H9 (cell line): Measurements from ENCODE around the gene FAM43B. TPM values are rescaled to one million over a fixed set of nuclear protein-coding genes. Genes with fewer than 3 reads are reported as not detected.

Source experiments
- DNase-seq: peaks from one replicate; pipeline ENCODE4 v3.0.0-alpha.2; 2017
- H2AFZ ChIP-seq: one replicate; pipeline ENCODE4 v1.6.1; 2013; ENCODE audit warnings: mild to moderate bottlenecking, low read length, control low read depth, moderate library complexity
- H2AK5ac ChIP-seq: 2 replicates; pipeline ENCODE4 v1.6.1; 2013; ENCODE audit warnings: low read length, control low read depth, mixed read lengths; ENCODE audit not compliant: insufficient read length
- H2BK120ac ChIP-seq: one replicate; pipeline ENCODE4 v1.6.1; 2013; ENCODE audit warnings: low read depth, mild to moderate bottlenecking, low read length, control low read depth, inconsistent platforms; ENCODE audit not compliant: poor library complexity, severe bottlenecking
- H2BK12ac ChIP-seq: 2 replicates; pipeline ENCODE4 v1.6.1; 2013; ENCODE audit warnings: low read length, control low read depth, mixed read lengths, low read depth; ENCODE audit not compliant: insufficient read length
- H2BK15ac ChIP-seq: 2 replicates; pipeline ENCODE4 v1.6.1; 2013; ENCODE audit warnings: low read depth, low read length, control low read depth
- H2BK20ac ChIP-seq: one replicate; pipeline ENCODE4 v1.6.1; 2013; ENCODE audit warnings: low read depth, mild to moderate bottlenecking, low read length, control low read depth, inconsistent platforms; ENCODE audit not compliant: poor library complexity, severe bottlenecking
- H2BK5ac ChIP-seq: 2 replicates; pipeline ENCODE4 v1.6.1; 2013; ENCODE audit warnings: low read length, control low read depth, mixed read lengths; ENCODE audit not compliant: insufficient read length
- H3K14ac ChIP-seq: 2 replicates; pipeline ENCODE4 v1.6.1; 2013; ENCODE audit warnings: low read length, control low read depth; ENCODE audit not compliant: insufficient read depth
- H3K18ac ChIP-seq: 2 replicates; pipeline ENCODE4 v1.6.1; 2013; ENCODE audit warnings: low read depth, mild to moderate bottlenecking, mixed read lengths, low read length, control low read depth; ENCODE audit not compliant: insufficient read length
- H3K23ac ChIP-seq: 2 replicates; pipeline ENCODE4 v1.6.1; 2013; ENCODE audit warnings: low read length, control low read depth, mixed read lengths, low read depth; ENCODE audit not compliant: insufficient read length
- H3K23me2 ChIP-seq: 2 replicates; pipeline ENCODE4 v1.6.1; 2013; ENCODE audit warnings: low read depth, mild to moderate bottlenecking, mixed read lengths, low read length, control low read depth; ENCODE audit not compliant: insufficient read length, poor library complexity, severe bottlenecking
- H3K27ac ChIP-seq: 2 replicates; pipeline ENCODE4 v1.5.1; 2013; ENCODE audit warnings: low read length, control low read depth, mixed read lengths, low read depth; ENCODE audit not compliant: insufficient read length
- H3K27me3 ChIP-seq: 2 replicates; pipeline ENCODE4 v1.6.1; 2013; ENCODE audit warnings: low read length, control low read depth, inconsistent platforms; ENCODE audit not compliant: insufficient read depth
- H3K4ac ChIP-seq: 2 replicates; pipeline ENCODE4 v1.6.1; 2013; ENCODE audit warnings: low read depth, mild to moderate bottlenecking, control low read depth, inconsistent platforms, low read length, moderate library complexity
- H3K4me1 ChIP-seq: 2 replicates; pipeline ENCODE4 v1.6.1; 2013; ENCODE audit warnings: low read length, control low read depth, inconsistent platforms; ENCODE audit not compliant: insufficient read depth
- H3K4me2 ChIP-seq: 2 replicates; pipeline ENCODE4 v1.6.1; 2013; ENCODE audit warnings: low read length, control low read depth, mixed read lengths; ENCODE audit not compliant: insufficient read length, insufficient read depth
- H3K56ac ChIP-seq: 2 replicates; pipeline ENCODE4 v1.6.1; 2013; ENCODE audit warnings: low read depth, mild to moderate bottlenecking, mixed read lengths, low read length, control low read depth; ENCODE audit not compliant: insufficient read length
- H3K79me1 ChIP-seq: 2 replicates; pipeline ENCODE4 v1.6.1; 2013; ENCODE audit warnings: low read depth, mild to moderate bottlenecking, moderate library complexity, low read length, control low read depth, inconsistent platforms; ENCODE audit not compliant: insufficient read depth, poor library complexity, severe bottlenecking
- H3K79me2 ChIP-seq: 2 replicates; pipeline ENCODE4 v1.6.1; 2013; ENCODE audit warnings: low read length, control low read depth, inconsistent platforms; ENCODE audit not compliant: insufficient read depth
- H3K9ac ChIP-seq: 2 replicates; pipeline ENCODE4 v1.6.1; 2013; ENCODE audit warnings: low read length, control low read depth, mixed read lengths; ENCODE audit not compliant: insufficient read length; ENCODE audit errors: extremely low read depth
- H3K9me3 ChIP-seq: one replicate; pipeline ENCODE4 v1.6.1; 2013; ENCODE audit warnings: low read depth, low read length, inconsistent platforms; ENCODE audit not compliant: control insufficient read depth
- H3T11ph ChIP-seq: one replicate; pipeline ENCODE4 v1.6.1; 2013; ENCODE audit warnings: mild to moderate bottlenecking, low read length, control low read depth, inconsistent platforms
- H4K20me1 ChIP-seq: one replicate; pipeline ENCODE4 v1.6.1; 2013; ENCODE audit not compliant: control insufficient read depth, insufficient read length, insufficient read depth
- H4K5ac ChIP-seq: 2 replicates; pipeline ENCODE4 v1.6.1; 2013; ENCODE audit warnings: low read depth, mild to moderate bottlenecking, mixed read lengths, low read length, control low read depth; ENCODE audit not compliant: insufficient read length
- H4K8ac ChIP-seq: replicated peaks from 2 replicates; pipeline ENCODE4 v1.6.1; 2013; ENCODE audit warnings: low read length, control low read depth, mixed read lengths, low read depth; ENCODE audit not compliant: insufficient read length
- H4K91ac ChIP-seq: 2 replicates; pipeline ENCODE4 v1.6.1; 2013; ENCODE audit warnings: low read depth, mild to moderate bottlenecking, moderate library complexity, mixed read lengths, low read length, control low read depth; ENCODE audit not compliant: insufficient read length
- H3K27ac Mint-ChIP-seq, 3 experiments: 2 replicates in 2 of 3; 3 replicates in 1 of 3; pipeline ENCODE4 v1.8.0; 2020 to 2021; ENCODE audit warnings: mixed read lengths in 3 of 3, mild to moderate bottlenecking in 1 of 3, moderate library complexity in 1 of 3
- H3K27me3 Mint-ChIP-seq: 2 replicates; pipeline ENCODE4 v1.8.0; 2021; ENCODE audit warnings: low read depth, mild to moderate bottlenecking, moderate library complexity, mixed read lengths
- H3K36me3 Mint-ChIP-seq, 3 experiments: 2 replicates in 2 of 3; 3 replicates in 1 of 3; pipeline ENCODE4 v1.8.0; 2020 to 2021; ENCODE audit warnings: low read depth in 3 of 3, mixed read lengths in 3 of 3; ENCODE audit not compliant: insufficient read depth in 1 of 3
- H3K4me1 Mint-ChIP-seq, 2 experiments: 2 replicates each; pipeline ENCODE4 v1.8.0; 2020; ENCODE audit warnings: mixed read lengths in 2 of 2
- H3K4me3 Mint-ChIP-seq, 2 experiments: 2 replicates in 1 of 2; 3 replicates in 1 of 2; pipeline ENCODE4 v1.8.0; 2020 to 2021; ENCODE audit warnings: mild to moderate bottlenecking in 2 of 2, mixed read lengths in 2 of 2, moderate library complexity in 1 of 2
- H3K9me3 Mint-ChIP-seq, 2 experiments: 2 replicates in 1 of 2; 3 replicates in 1 of 2; pipeline ENCODE4 v1.8.0; 2020; ENCODE audit warnings: mild to moderate bottlenecking in 2 of 2, mixed read lengths in 2 of 2, moderate library complexity in 1 of 2
- CTCF ChIP-seq: fragments of 200-600 bp; sonication (generic); conservative IDR thresholded peaks from 3 replicates; pipeline ENCODE4 v1.8.0; 2021; ENCODE audit warnings: antibody characterized with exemption, mild to moderate bottlenecking
- WGBS: extraction: QIAGEN DNeasy Blood & Tissue Kit; methylation state at CpG from one replicate; pipeline ENCODE4 v1.1.7; 2013; ENCODE audit warnings: missing lambda C conversion rate, low lambda C conversion rate, mixed read lengths; ENCODE audit not compliant: insufficient read length; ENCODE audit errors: extremely low coverage; 5-methylcytosine and 5-hydroxymethylcytosine counted together
- total RNA-seq: library from RNA; stranded (reverse); gene quantifications from 2 replicates; pipeline ENCODE4 v1.2.1, GENCODE V29; 2021

The FAM43B gene
- total RNA-seq, 1 experiment from 2014 or later: 0.22 TPM

GRCh38 chr1:20530901-20531300 is 21.5 kb upstream of the FAM43B start:
- Histone ChIP-seq H3K4me1 (no peaks in the 10 kb centered on the region), H3K23me2 (no peaks in the 10 kb centered on the region), H3K79me1 (no peaks in the 10 kb centered on the region), H3K27me3 (no peaks in the 10 kb centered on the region; the same call in 1 of the 2 replicates), H3K79me2 (no peaks in the 10 kb centered on the region), H2BK20ac (no peak overlapping the region), H2BK120ac (no peak overlapping the region), H2BK15ac (no peak overlapping the region), H3K14ac (no peak overlapping the region), H3K4me2 (no peak overlapping the region), H4K20me1 (no peaks in the 10 kb centered on the region), H3K9ac (no peak overlapping the region), H2BK5ac (no peak overlapping the region), H3K18ac (no peak overlapping the region), H2BK12ac (no peak overlapping the region), H3K4ac (no peak overlapping the region), H4K8ac (no peak overlapping the region), H3K23ac (no peak overlapping the region), H4K91ac (no peak overlapping the region), H3K27ac (no peak overlapping the region), H2AFZ (no peak overlapping the region), H3T11ph (no peak overlapping the region), H3K9me3 (no peaks in the 10 kb centered on the region), H3K56ac (no peak overlapping the region), H4K5ac (no peak overlapping the region), H2AK5ac (no peak overlapping the region)
- peaks cover 0 to 3% of the 10 kb centered on the region in 2 experiments; a peak in 3 of 4 replicates for H3K4me1 Mint-ChIP-seq
- no peak overlapping the region for H3K27ac Mint-ChIP-seq
- no peak for DNase-seq
- no peak for TF ChIP-seq CTCF
- no peaks in the 10 kb centered on the region for H3K36me3 Mint-ChIP-seq
- H3K27me3 Mint-ChIP-seq: peaks cover 86% of the 10 kb centered on the region
- H3K9me3 Mint-ChIP-seq: no peaks in the 10 kb centered on the region
- H3K4me3 Mint-ChIP-seq: no peak overlapping the region
- no CpG with 5 or more reads among the region's 6 CpGs for WGBS
